ENCODE data around the gene CTTN. TPM values are rescaled to one million over a fixed set of nuclear protein-coding genes. Genes with fewer than 3 reads are reported as not detected.
"Not testable (repeated sequence)": the region's sequence is repeated elsewhere in the genome, so short reads cannot be mapped to it uniquely, and the experiment has no call there.

Gene CTTN
- total RNA-seq, 4 donors from 2014 or later = 229 to 418 (median 295) TPM

DNA sequence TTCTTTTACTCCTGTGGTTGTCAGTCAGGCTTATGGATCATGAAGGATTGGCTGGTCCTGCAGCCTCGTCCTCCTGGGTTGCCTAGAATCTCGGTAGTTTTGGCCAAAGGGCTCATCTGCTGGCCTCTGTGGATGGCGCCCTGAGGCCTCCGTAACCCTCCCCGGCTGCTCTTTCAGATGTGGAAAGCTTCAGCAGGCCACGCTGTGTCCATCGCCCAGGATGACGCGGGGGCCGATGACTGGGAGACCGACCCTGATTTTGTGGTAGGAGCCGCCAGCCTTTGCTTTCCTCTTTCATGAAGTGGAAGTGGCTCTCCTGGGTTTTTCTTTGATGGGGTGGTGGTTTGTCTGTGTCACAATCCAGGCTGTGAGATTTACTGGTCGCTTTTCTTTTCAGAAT, 8.8 kb downstream of the CTTN start:
- Histone ChIP-seq H3K4me3 (replicated peaks in 1 of 3) (no peak overlapping the region), H3K36me3 (peaks cover 61 to 63% of the 10 kb centered on the region in 2 donors)

GRCh38 chr11:70407814-70408213, 9.5 kb downstream of the CTTN start:
- no peaks in the 10 kb centered on the region for H3K27me3 ChIP-seq
- peaks cover 0 to under 1% of the 10 kb centered on the region in 2 donors for H3K4me1 ChIP-seq
- WGBS, 2 donors = 95% methylated on average over 6 of the region's 6 CpGs
- TF ChIP-seq, protein P1, sequence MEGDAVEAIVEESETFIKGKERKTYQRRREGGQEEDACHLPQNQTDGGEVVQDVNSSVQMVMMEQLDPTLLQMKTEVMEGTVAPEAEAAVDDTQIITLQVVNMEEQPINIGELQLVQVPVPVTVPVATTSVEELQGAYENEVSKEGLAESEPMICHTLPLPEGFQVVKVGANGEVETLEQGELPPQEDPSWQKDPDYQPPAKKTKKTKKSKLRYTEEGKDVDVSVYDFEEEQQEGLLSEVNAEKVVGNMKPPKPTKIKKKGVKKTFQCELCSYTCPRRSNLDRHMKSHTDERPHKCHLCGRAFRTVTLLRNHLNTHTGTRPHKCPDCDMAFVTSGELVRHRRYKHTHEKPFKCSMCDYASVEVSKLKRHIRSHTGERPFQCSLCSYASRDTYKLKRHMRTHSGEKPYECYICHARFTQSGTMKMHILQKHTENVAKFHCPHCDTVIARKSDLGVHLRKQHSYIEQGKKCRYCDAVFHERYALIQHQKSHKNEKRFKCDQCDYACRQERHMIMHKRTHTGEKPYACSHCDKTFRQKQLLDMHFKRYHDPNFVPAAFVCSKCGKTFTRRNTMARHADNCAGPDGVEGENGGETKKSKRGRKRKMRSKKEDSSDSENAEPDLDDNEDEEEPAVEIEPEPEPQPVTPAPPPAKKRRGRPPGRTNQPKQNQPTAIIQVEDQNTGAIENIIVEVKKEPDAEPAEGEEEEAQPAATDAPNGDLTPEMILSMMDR (IDR thresholded peaks at IDR 0.05) = no peak
- TF ChIP-seq POLR2A (IDR thresholded peaks at IDR 0.05) = no peak
- peaks cover 68 to 70% of the 10 kb centered on the region in 2 donors for H3K36me3 ChIP-seq
- no peak overlapping the region for H3K27ac ChIP-seq
- no peaks in the 10 kb centered on the region for H3K9me3 ChIP-seq
- intact Hi-C loops (cut with DNase I) = no loop called here
- no peak for DNase-seq
- no peak overlapping the region for H3K4me3 ChIP-seq (replicated peaks in 1 of 3)

More for the DNA sequence above, 8.8 kb downstream of the CTTN start:
- WGBS, 2 donors = 80 to 91% methylated on average over 13 of the region's 13 CpGs
- no peak for TF ChIP-seq POLR2A (IDR thresholded peaks at IDR 0.05)
- TF ChIP-seq, protein P1 (IDR thresholded peaks at IDR 0.05) = no peak
- Histone ChIP-seq H3K9me3 (no peaks in the 10 kb centered on the region), H3K4me1 (peaks cover 0 to 6% of the 10 kb centered on the region in 2 donors), H3K27me3 (no peaks in the 10 kb centered on the region), H3K27ac (no peak overlapping the region)
- DNase-seq = no peak
- intact Hi-C loops (cut with DNase I) = no loop called here

DNA sequence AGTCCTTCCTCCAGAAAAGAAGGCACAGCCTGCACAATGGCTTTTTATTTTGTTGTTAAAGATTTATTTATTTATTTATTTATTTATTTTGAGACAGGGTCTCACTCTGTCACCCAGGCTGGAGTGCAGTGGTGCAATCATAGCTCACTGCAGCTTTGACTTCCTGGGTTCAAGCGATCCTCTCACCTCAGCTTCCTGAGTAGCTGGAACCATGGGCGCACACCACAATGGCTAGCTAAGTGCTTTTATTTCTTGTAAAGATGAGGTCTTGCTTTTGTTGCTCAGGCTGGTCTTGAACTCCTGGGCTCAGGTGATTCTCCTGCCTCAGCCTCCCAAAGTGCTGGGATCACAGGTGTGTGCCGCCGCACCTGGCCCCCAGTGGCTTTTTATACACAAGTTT, 10.0 kb downstream of the CTTN start:
- peaks cover 73 to 75% of the 10 kb centered on the region in 2 donors for H3K36me3 ChIP-seq
- 94 to 99% methylated on average over 4 of the region's 4 CpGs for WGBS, 2 donors
- H3K9me3 ChIP-seq; H3K4me1 ChIP-seq; DNase-seq; H3K27ac ChIP-seq; intact Hi-C loops (cut with DNase I); H3K27me3 ChIP-seq; H3K4me3 ChIP-seq (replicated peaks in 1 of 3): not testable (repeated sequence)

DNA sequence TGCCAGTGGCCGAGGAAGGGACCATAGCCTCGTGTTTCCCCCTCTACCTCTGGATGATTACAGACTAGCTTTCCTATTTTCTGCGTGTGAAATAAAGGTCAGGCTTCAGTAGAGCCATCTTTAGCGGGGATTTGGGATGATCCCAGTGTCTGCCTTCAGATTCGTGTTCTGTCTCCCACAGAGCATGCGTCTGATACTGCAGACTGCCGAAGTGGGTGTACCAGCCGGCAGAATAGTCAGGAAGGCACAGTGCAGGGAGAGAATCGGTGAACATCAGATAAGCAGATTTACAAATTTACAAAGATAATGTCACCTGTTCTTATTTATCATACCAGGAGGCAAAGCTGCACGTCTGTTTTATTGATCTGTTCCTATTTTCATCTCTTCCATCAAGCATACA, 11.1 kb downstream of the CTTN start:
- DNase-seq = no peak
- H3K27me3 ChIP-seq = no peaks in the 10 kb centered on the region
- no peaks in the 10 kb centered on the region for H3K4me1 ChIP-seq
- peaks cover 81 to 84% of the 10 kb centered on the region in 2 donors for H3K36me3 ChIP-seq
- WGBS, 2 donors = 90 to 93% methylated on average over 10 of the region's 10 CpGs
- no peak overlapping the region for H3K27ac ChIP-seq
- intact Hi-C loops (cut with DNase I) = no loop called here
- H3K4me3 ChIP-seq (replicated peaks in 1 of 3) = no peak overlapping the region
- TF ChIP-seq, protein P1 (IDR thresholded peaks at IDR 0.05) = no peak
- TF ChIP-seq POLR2A (IDR thresholded peaks at IDR 0.05) = no peak
- H3K9me3 ChIP-seq = no peaks in the 10 kb centered on the region

- H3K4me3 ChIP-seq (replicated peaks in 1 of 3) = no peak overlapping the region
- 91 to 96% methylated on average over 7 of the region's 7 CpGs for WGBS, 2 donors
- DNase-seq = no peak
- H3K36me3 ChIP-seq = peaks cover 85 to 88% of the 10 kb centered on the region in 2 donors
- TF ChIP-seq, protein P1 (IDR thresholded peaks at IDR 0.05) = no peak
- TF ChIP-seq POLR2A (IDR thresholded peaks at IDR 0.05) = no peak
- intact Hi-C loops (cut with DNase I) = no loop called here
- no peaks in the 10 kb centered on the region for H3K27me3 ChIP-seq
- no peaks in the 10 kb centered on the region for H3K4me1 ChIP-seq
- no peak overlapping the region for H3K27ac ChIP-seq
- H3K9me3 ChIP-seq = no peaks in the 10 kb centered on the region
These were observed 11.5 kb downstream of the CTTN start for GRCh38 chr11:70409871-70410270.
